HEK293 (cell line): ENCODE measurements around the gene PTGDR2.
A peak's percentile ranks its signal among the peaks of the same experiment; 100 is the strongest.

Experiments
- CTCF ChIA-PET: fragments of 350-600 bp; formaldehyde crosslinking; extraction: SDS; loops from one replicate; lab custom pipeline; 2021; ENCODE audit warnings: antibody characterized with exemption; lab: Yijun Ruan, JAX
- POLR2A ChIA-PET: fragments of 300-600 bp; formaldehyde crosslinking; extraction: SDS; loops from one replicate; lab custom pipeline; 2020; ENCODE audit warnings: antibody characterized with exemption, inconsistent platforms; lab: Yijun Ruan, JAX
- H3K27ac ChIP-seq: fragments of 200-500 bp; sonication (Bioruptor generic); 2 replicates; pipeline ENCODE4 v1.5.1; 2014; ENCODE audit warnings: low read depth, low read length, control low read depth, inconsistent platforms; ENCODE audit errors: extremely low read depth
- H3K36me3 ChIP-seq, 2 experiments: fragments of 200-500 bp in 1 of 2; sonication (Bioruptor generic) in 1 of 2; 1 replicate in 1 of 2; 2 replicates in 1 of 2; pipeline ENCODE4 v1.5.1; 2014 to 2017; ENCODE audit warnings: inconsistent platforms in 2 of 2, low read length in 2 of 2; ENCODE audit not compliant: control insufficient read depth in 2 of 2, insufficient read depth in 1 of 2
- H3K4me1 ChIP-seq: fragments of 200-500 bp; sonication (Bioruptor generic); 2 replicates; pipeline ENCODE4 v1.5.1; 2014; ENCODE audit warnings: mild to moderate bottlenecking, low read length, inconsistent platforms; ENCODE audit not compliant: control insufficient read depth, insufficient read depth
- H3K4me3 ChIP-seq: 2 replicates; pipeline ENCODE4 v1.5.1; 2011; ENCODE audit warnings: low read depth, mild to moderate bottlenecking, control low read depth, low read length, moderate library complexity
- H3K9me3 ChIP-seq: fragments of 200-500 bp; sonication (Bioruptor generic); 2 replicates; pipeline ENCODE4 v1.5.1; 2014; ENCODE audit warnings: low read depth, low read length, inconsistent platforms; ENCODE audit not compliant: control insufficient read depth, insufficient read depth
- GLIS2 ChIP-seq: fragments of 450-650 bp; formaldehyde crosslinking; IDR thresholded peaks from 2 replicates; pipeline ENCODE4 v1.5.1; 2016; ENCODE audit warnings: missing biosample characterization, missing genetic modification characterization
- IKZF3 ChIP-seq: fragments of 450-650 bp; IDR thresholded peaks from 2 replicates; pipeline ENCODE4 v1.5.0; 2018; ENCODE audit warnings: missing biosample characterization, mild to moderate bottlenecking, missing genetic modification characterization, moderate library complexity
- PRDM10 ChIP-seq: fragments of 450-650 bp; formaldehyde crosslinking; IDR thresholded peaks from 2 replicates; pipeline ENCODE4 v1.5.1; 2016; ENCODE audit warnings: missing biosample characterization, missing genetic modification characterization
- WT1 ChIP-seq: fragments of 450-650 bp; formaldehyde crosslinking; IDR thresholded peaks from 2 replicates; pipeline ENCODE4 v1.5.1; 2016; ENCODE audit warnings: missing biosample characterization, missing genetic modification characterization
- YY1 ChIP-seq: fragments of 450-650 bp; formaldehyde crosslinking; IDR thresholded peaks from 2 replicates; pipeline ENCODE4 v1.5.1; 2018; ENCODE audit warnings: missing biosample characterization, missing genetic modification characterization
- ZBTB17 ChIP-seq: fragments of 450-650 bp; formaldehyde crosslinking; IDR thresholded peaks from 2 replicates; pipeline ENCODE4 v1.5.1; 2016; ENCODE audit warnings: missing biosample characterization, missing genetic modification characterization
- ZIC2 ChIP-seq: fragments of 450-650 bp; formaldehyde crosslinking; IDR thresholded peaks from 2 replicates; pipeline ENCODE4 v1.5.1; 2016; ENCODE audit warnings: missing biosample characterization, missing genetic modification characterization
- ZNF114 ChIP-seq: fragments of 450-650 bp; formaldehyde crosslinking; IDR thresholded peaks from 2 replicates; pipeline ENCODE4 v1.5.0; 2017; ENCODE audit warnings: missing biosample characterization, missing genetic modification characterization
- ZNF140 ChIP-seq: fragments of 450-650 bp; formaldehyde crosslinking; IDR thresholded peaks from 2 replicates; pipeline ENCODE4 v1.5.1; 2016; ENCODE audit warnings: missing biosample characterization, missing genetic modification characterization
- ZNF175 ChIP-seq: fragments of 450-650 bp; formaldehyde crosslinking; IDR thresholded peaks from 2 replicates; pipeline ENCODE4 v1.5.1; 2016; ENCODE audit warnings: missing biosample characterization, missing genetic modification characterization
- ZNF184 ChIP-seq: fragments of 450-650 bp; IDR thresholded peaks from 2 replicates; pipeline ENCODE4 v1.5.1; 2018; ENCODE audit warnings: missing biosample characterization, mild to moderate bottlenecking, missing genetic modification characterization
- ZNF302 ChIP-seq: fragments of 450-650 bp; formaldehyde crosslinking; IDR thresholded peaks from 2 replicates; pipeline ENCODE4 v1.5.1; 2016; ENCODE audit warnings: missing biosample characterization, missing genetic modification characterization, low read depth
- ZNF311 ChIP-seq: fragments of 450-650 bp; formaldehyde crosslinking; IDR thresholded peaks from 2 replicates; pipeline ENCODE4 v1.5.1; 2017; ENCODE audit warnings: missing biosample characterization, missing genetic modification characterization, borderline replicate concordance
- ZNF366 ChIP-seq: fragments of 450-650 bp; formaldehyde crosslinking; conservative IDR thresholded peaks from 2 replicates; pipeline ENCODE4 v1.5.1; 2016; ENCODE audit warnings: missing biosample characterization, missing genetic modification characterization
- ZNF48 ChIP-seq: fragments of 450-650 bp; formaldehyde crosslinking; IDR thresholded peaks from 2 replicates; pipeline ENCODE4 v1.5.1; 2016; ENCODE audit warnings: missing biosample characterization, missing genetic modification characterization
- ZNF529 ChIP-seq: fragments of 450-650 bp; formaldehyde crosslinking; IDR thresholded peaks from 2 replicates; pipeline ENCODE4 v1.5.1; 2017; ENCODE audit warnings: missing genetic modification characterization, missing biosample characterization; ENCODE audit not compliant: insufficient replicate concordance
- ZNF555 ChIP-seq: fragments of 450-650 bp; formaldehyde crosslinking; conservative IDR thresholded peaks from 2 replicates; pipeline ENCODE4 v1.5.1; 2017; ENCODE audit warnings: missing biosample characterization, mild to moderate bottlenecking, missing genetic modification characterization, inconsistent platforms
- ZNF639 ChIP-seq: fragments of 450-650 bp; formaldehyde crosslinking; IDR thresholded peaks from 2 replicates; pipeline ENCODE4 v1.5.1; 2016; ENCODE audit warnings: missing biosample characterization, missing genetic modification characterization
- ZNF664 ChIP-seq: fragments of 450-650 bp; formaldehyde crosslinking; IDR thresholded peaks from 2 replicates; pipeline ENCODE4 v1.5.1; 2016; ENCODE audit warnings: missing biosample characterization, missing genetic modification characterization
- ZNF704 ChIP-seq: fragments of 450-650 bp; formaldehyde crosslinking; IDR thresholded peaks from 2 replicates; pipeline ENCODE4 v1.5.1; 2016; ENCODE audit warnings: missing biosample characterization, missing genetic modification characterization
- ZNF776 ChIP-seq: fragments of 450-650 bp; formaldehyde crosslinking; IDR thresholded peaks from 2 replicates; pipeline ENCODE4 v1.5.0; 2017; ENCODE audit warnings: missing biosample characterization, missing genetic modification characterization, borderline replicate concordance
- ZNF830 ChIP-seq: fragments of 450-650 bp; IDR thresholded peaks from 2 replicates; pipeline ENCODE4 v1.5.0; 2018; ENCODE audit warnings: missing biosample characterization, missing genetic modification characterization, low read depth, mild to moderate bottlenecking, moderate library complexity
- ZSCAN16 ChIP-seq: fragments of 450-650 bp; formaldehyde crosslinking; IDR thresholded peaks from 2 replicates; pipeline ENCODE4 v1.5.1; 2016; ENCODE audit warnings: missing biosample characterization, missing genetic modification characterization
- ZSCAN5A ChIP-seq: fragments of 450-650 bp; formaldehyde crosslinking; IDR thresholded peaks from 2 replicates; pipeline ENCODE4 v1.5.1; 2016; ENCODE audit warnings: missing biosample characterization, missing genetic modification characterization

The PTGDR2 gene

DNA sequence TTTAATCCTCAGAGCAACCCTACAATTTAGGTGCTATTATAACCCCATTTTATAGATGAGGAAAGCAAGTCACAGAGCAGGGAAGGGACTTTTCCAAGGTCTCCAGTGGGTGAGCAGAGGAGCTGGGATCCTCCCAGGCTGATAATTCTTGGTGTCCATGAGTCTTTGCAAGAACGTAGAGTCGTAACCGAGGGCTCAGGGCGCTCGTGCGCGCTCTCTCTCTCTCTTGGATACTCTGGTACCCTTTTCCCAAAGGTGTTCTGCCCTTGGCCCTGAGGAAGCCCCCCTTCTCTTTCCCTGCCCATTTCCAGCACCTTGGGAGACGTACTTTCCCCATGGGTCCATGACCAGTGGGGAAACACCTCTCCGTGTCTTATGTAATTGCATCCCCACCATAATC is 6.4 kb upstream of the PTGDR2 start:
- POLR2A ChIA-PET: no interaction called here
- TF ChIP-seq YY1 (tag by site-specific recombination): no peak
- no peak for TF ChIP-seq GLIS2 (tag by site-specific recombination)
- no peak for TF ChIP-seq ZNF830 (tag by site-specific recombination)
- TF ChIP-seq ZNF311: no peak
- TF ChIP-seq ZNF704: no peak
- no peak for TF ChIP-seq ZNF175
- TF ChIP-seq ZNF366: no peak
- TF ChIP-seq ZNF555 (tag by site-specific recombination): no peak
- TF ChIP-seq ZNF184 (tag by site-specific recombination): no peak
- no peak for TF ChIP-seq ZSCAN16
- no peak for TF ChIP-seq ZNF140 (tag by site-specific recombination)
- CTCF ChIA-PET: interaction anchor here (1.1 kb wide), 1 partner anchor 37 kb away, joined by 3 read pairs; no protein-coding TSS in a partner anchor
- H3K27ac ChIP-seq: no peak overlapping the region
- H3K9me3 ChIP-seq: no peaks in the 10 kb centered on the region
- H3K4me3 ChIP-seq: no peak overlapping the region
- no peaks in the 10 kb centered on the region for H3K36me3 ChIP-seq
- H3K4me1 ChIP-seq: no peaks in the 10 kb centered on the region

- H3K4me3 ChIP-seq: no peak overlapping the region
- no peaks in the 10 kb centered on the region for H3K9me3 ChIP-seq
- no peak overlapping the region for H3K27ac ChIP-seq
- POLR2A ChIA-PET: no interaction called here
- TF ChIP-seq PRDM10 (tag by site-specific recombination) (no peak), ZIC2 (tag by site-specific recombination) (peak; percentile 43; the same call in 1 of the 2 replicates)
- CTCF ChIA-PET: interaction anchor here (0.6 to 1.2 kb wide), 3 partner anchors 9 to 84 kb away, joined by 3 to 4 read pairs (median 4); no protein-coding TSS in a partner anchor
- no peaks in the 10 kb centered on the region for H3K4me1 ChIP-seq
- H3K36me3 ChIP-seq: no peaks in the 10 kb centered on the region
Observed at GRCh38 chr11:60860943-60861342, 5.2 kb upstream of the PTGDR2 start.

DNA sequence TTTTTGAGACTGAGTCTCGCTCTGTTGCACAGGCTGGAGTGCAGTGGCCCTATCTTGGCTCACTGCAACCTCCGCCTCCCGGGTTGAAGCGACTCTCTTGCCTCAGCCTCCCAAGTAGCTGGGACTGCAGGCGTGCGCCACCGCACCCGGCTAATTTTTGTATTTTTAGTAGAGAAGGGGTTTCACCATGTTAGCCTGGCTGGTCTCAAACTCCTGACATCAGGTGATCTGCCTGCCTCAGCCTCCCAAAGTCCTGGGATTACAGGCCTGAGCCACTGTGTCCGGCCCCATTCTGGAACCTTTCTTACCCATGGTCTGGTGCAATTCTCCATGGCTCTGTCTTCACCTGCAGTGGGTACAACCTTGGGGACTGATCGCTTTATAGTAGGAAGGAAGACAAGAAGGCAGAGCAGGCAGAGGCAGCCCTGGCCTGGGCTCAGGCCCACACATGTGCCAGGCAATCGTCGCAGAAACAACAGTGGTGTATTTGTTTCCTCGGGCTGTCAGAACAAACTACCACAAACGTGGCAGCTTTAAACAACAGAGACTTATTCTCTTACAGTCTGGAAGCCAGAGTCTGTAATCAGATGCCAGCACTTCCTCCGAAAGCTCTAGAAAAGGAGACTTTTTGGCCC is 4.0 kb upstream of the PTGDR2 start:
- ChIA-PET CTCF (interaction anchor here (1.0 to 1.2 kb wide), 3 partner anchors 11 to 83 kb away, joined by 3 to 5 read pairs (median 4); no protein-coding TSS in a partner anchor), POLR2A (interaction anchor here (0.7 kb wide), 1 partner anchor 35 kb away, joined by 7 read pairs; no protein-coding TSS in a partner anchor)
- Histone ChIP-seq H3K4me3 (no peak overlapping the region), H3K4me1 (no peaks in the 10 kb centered on the region), H3K9me3 (no peaks in the 10 kb centered on the region), H3K27ac (no peak overlapping the region), H3K36me3 (no peaks in the 10 kb centered on the region)
- TF ChIP-seq WT1 (tag by site-specific recombination) (no peak), IKZF3 (tag by site-specific recombination) (no peak), ZSCAN5A (tag by site-specific recombination) (no peak), ZNF639 (tag by site-specific recombination) (no peak), ZNF776 (tag by site-specific recombination) (no peak), ZNF302 (tag by site-specific recombination) (no peak), ZNF664 (no peak), ZNF48 (tag by site-specific recombination) (no peak), ZNF529 (no peak), ZNF114 (tag by site-specific recombination) (no peak), ZBTB17 (no peak), ZNF366 (no peak)
